ENCODE measurements around the gene CTNND1. TPM values are rescaled to one million over a fixed set of nuclear protein-coding genes. Genes with fewer than 3 reads are reported as not detected.

CTNND1 gene
- polyA plus RNA-seq, 1 donor from 2014 or later, result 70.3 TPM

DNA sequence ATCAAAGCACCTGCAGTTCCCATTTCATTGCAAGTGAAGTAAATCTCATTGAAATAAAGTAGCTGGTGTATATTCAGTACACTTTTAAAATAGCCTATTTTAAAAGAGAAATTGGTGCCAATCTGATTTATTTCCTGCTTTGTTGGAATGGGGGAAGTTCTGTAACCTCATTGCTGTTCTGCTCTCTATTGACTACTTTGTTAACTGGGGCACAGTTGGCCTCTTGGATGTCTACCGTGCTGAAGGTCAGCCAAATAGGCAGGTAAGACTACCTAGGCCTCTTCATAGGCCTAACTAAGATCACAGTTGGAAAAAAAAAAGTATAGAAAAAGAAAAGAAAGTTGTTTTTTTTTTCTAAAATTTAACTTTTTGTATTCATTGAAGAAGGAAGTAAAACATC is 9.2 kb downstream of the CTNND1 start:
- Histone ChIP-seq H2AFZ (ENCODE audit: low read depth, low read length) (no peak overlapping the region), H3K9ac (ENCODE audit: low read length) (no peak overlapping the region)
- TF ChIP-seq RAD21 (conservative IDR thresholded peaks at IDR 0.05) (no peak), EZH2 (IDR thresholded peaks at IDR 0.05; ENCODE audit: borderline replicate concordance, insufficient read depth, low read length, poor library complexity, severe bottlenecking) (no peak), POLR2AphosphoS5 (IDR thresholded peaks at IDR 0.05) (no peak), SMC3 (conservative IDR thresholded peaks at IDR 0.05; ENCODE audit: poor library complexity) (no peak), TAF1 (IDR thresholded peaks at IDR 0.05; ENCODE audit: low read depth) (no peak), MXI1 (conservative IDR thresholded peaks at IDR 0.05; ENCODE audit: poor library complexity, severe bottlenecking) (no peak), EP300 (conservative IDR thresholded peaks at IDR 0.05; ENCODE audit: poor library complexity, severe bottlenecking) (no peak)
- TF ChIP-seq, protein P1, sequence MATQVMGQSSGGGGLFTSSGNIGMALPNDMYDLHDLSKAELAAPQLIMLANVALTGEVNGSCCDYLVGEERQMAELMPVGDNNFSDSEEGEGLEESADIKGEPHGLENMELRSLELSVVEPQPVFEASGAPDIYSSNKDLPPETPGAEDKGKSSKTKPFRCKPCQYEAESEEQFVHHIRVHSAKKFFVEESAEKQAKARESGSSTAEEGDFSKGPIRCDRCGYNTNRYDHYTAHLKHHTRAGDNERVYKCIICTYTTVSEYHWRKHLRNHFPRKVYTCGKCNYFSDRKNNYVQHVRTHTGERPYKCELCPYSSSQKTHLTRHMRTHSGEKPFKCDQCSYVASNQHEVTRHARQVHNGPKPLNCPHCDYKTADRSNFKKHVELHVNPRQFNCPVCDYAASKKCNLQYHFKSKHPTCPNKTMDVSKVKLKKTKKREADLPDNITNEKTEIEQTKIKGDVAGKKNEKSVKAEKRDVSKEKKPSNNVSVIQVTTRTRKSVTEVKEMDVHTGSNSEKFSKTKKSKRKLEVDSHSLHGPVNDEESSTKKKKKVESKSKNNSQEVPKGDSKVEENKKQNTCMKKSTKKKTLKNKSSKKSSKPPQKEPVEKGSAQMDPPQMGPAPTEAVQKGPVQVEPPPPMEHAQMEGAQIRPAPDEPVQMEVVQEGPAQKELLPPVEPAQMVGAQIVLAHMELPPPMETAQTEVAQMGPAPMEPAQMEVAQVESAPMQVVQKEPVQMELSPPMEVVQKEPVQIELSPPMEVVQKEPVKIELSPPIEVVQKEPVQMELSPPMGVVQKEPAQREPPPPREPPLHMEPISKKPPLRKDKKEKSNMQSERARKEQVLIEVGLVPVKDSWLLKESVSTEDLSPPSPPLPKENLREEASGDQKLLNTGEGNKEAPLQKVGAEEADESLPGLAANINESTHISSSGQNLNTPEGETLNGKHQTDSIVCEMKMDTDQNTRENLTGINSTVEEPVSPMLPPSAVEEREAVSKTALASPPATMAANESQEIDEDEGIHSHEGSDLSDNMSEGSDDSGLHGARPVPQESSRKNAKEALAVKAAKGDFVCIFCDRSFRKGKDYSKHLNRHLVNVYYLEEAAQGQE (IDR thresholded peaks at IDR 0.05; ENCODE audit: borderline replicate concordance), result no peak
- TF ChIP-seq, protein P2, sequence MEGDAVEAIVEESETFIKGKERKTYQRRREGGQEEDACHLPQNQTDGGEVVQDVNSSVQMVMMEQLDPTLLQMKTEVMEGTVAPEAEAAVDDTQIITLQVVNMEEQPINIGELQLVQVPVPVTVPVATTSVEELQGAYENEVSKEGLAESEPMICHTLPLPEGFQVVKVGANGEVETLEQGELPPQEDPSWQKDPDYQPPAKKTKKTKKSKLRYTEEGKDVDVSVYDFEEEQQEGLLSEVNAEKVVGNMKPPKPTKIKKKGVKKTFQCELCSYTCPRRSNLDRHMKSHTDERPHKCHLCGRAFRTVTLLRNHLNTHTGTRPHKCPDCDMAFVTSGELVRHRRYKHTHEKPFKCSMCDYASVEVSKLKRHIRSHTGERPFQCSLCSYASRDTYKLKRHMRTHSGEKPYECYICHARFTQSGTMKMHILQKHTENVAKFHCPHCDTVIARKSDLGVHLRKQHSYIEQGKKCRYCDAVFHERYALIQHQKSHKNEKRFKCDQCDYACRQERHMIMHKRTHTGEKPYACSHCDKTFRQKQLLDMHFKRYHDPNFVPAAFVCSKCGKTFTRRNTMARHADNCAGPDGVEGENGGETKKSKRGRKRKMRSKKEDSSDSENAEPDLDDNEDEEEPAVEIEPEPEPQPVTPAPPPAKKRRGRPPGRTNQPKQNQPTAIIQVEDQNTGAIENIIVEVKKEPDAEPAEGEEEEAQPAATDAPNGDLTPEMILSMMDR (IDR thresholded peaks at IDR 0.05; ENCODE audit: poor library complexity, severe bottlenecking), result no peak

GRCh38 chr11:57771365-57771764 is 9.8 kb downstream of the CTNND1 start:
- Histone ChIP-seq H3K9me3 (ENCODE audit: low read length) (no peaks in the 10 kb centered on the region), H4K20me1 (ENCODE audit: insufficient read depth) (no peaks in the 10 kb centered on the region), H3K27me3 (ENCODE audit: insufficient read depth, low read depth, low read length) (no peaks in the 10 kb centered on the region), H3K79me2 (replicated peaks; ENCODE audit: insufficient read depth, low read length) (peaks cover 93% of the 10 kb centered on the region), H3K9me2 (ENCODE audit: insufficient read depth, low read length) (no peaks in the 10 kb centered on the region), H2AFZ (ENCODE audit: low read depth, low read length) (no peak overlapping the region), H3K4me2 (ENCODE audit: low read length) (no peak overlapping the region), H3K36me3 (ENCODE audit: insufficient read depth, low read length) (no peaks in the 10 kb centered on the region), H3K27ac (ENCODE audit: low read length) (no peak overlapping the region), H3K4me3 (ENCODE audit: low read length) (no peak overlapping the region), H3F3A (ENCODE audit: insufficient read depth, low read length, poor library complexity, severe bottlenecking) (no peaks in the 10 kb centered on the region), H3K9ac (ENCODE audit: low read length) (no peak overlapping the region)
- no peak for TF ChIP-seq RAD21 (conservative IDR thresholded peaks at IDR 0.05)
- TF ChIP-seq TAF1 (IDR thresholded peaks at IDR 0.05; ENCODE audit: low read depth), result no peak
- TF ChIP-seq, protein P1 (IDR thresholded peaks at IDR 0.05; ENCODE audit: borderline replicate concordance), result no peak
- TF ChIP-seq, protein P2 (IDR thresholded peaks at IDR 0.05; ENCODE audit: poor library complexity, severe bottlenecking), result no peak
- no peak for TF ChIP-seq MXI1 (conservative IDR thresholded peaks at IDR 0.05; ENCODE audit: poor library complexity, severe bottlenecking)
- no peak for TF ChIP-seq EZH2 (IDR thresholded peaks at IDR 0.05; ENCODE audit: borderline replicate concordance, insufficient read depth, low read length, poor library complexity, severe bottlenecking)
- no peak for TF ChIP-seq SMC3 (conservative IDR thresholded peaks at IDR 0.05; ENCODE audit: poor library complexity)
- TF ChIP-seq EP300 (conservative IDR thresholded peaks at IDR 0.05; ENCODE audit: poor library complexity, severe bottlenecking), result no peak
- TF ChIP-seq POLR2AphosphoS5 (IDR thresholded peaks at IDR 0.05), result no peak

More for the DNA sequence above, 9.2 kb downstream of the CTNND1 start:
- H3K4me3 ChIP-seq (ENCODE audit: low read length), result no peak overlapping the region
- no peaks in the 10 kb centered on the region for H3K36me3 ChIP-seq (ENCODE audit: insufficient read depth, low read length)
- no peak overlapping the region for H3K4me2 ChIP-seq (ENCODE audit: low read length)
- H3K27ac ChIP-seq (ENCODE audit: low read length), result no peak overlapping the region
- H3K9me3 ChIP-seq (ENCODE audit: low read length), result no peaks in the 10 kb centered on the region
- H3F3A ChIP-seq (ENCODE audit: insufficient read depth, low read length, poor library complexity, severe bottlenecking), result no peaks in the 10 kb centered on the region
- H4K20me1 ChIP-seq (ENCODE audit: insufficient read depth), result no peaks in the 10 kb centered on the region
- no peaks in the 10 kb centered on the region for H3K9me2 ChIP-seq (ENCODE audit: insufficient read depth, low read length)
- H3K27me3 ChIP-seq (ENCODE audit: insufficient read depth, low read depth, low read length), result no peaks in the 10 kb centered on the region
- peaks cover 93% of the 10 kb centered on the region for H3K79me2 ChIP-seq (replicated peaks; ENCODE audit: insufficient read depth, low read length)

Measured in neural cell (in vitro differentiated cells).